Measurements from ENCODE around the gene HSPB8.
"Not testable (repeated sequence)": the region's sequence is repeated elsewhere in the genome, so short reads cannot be mapped to it uniquely, and the experiment has no call there.

The HSPB8 gene

DNA sequence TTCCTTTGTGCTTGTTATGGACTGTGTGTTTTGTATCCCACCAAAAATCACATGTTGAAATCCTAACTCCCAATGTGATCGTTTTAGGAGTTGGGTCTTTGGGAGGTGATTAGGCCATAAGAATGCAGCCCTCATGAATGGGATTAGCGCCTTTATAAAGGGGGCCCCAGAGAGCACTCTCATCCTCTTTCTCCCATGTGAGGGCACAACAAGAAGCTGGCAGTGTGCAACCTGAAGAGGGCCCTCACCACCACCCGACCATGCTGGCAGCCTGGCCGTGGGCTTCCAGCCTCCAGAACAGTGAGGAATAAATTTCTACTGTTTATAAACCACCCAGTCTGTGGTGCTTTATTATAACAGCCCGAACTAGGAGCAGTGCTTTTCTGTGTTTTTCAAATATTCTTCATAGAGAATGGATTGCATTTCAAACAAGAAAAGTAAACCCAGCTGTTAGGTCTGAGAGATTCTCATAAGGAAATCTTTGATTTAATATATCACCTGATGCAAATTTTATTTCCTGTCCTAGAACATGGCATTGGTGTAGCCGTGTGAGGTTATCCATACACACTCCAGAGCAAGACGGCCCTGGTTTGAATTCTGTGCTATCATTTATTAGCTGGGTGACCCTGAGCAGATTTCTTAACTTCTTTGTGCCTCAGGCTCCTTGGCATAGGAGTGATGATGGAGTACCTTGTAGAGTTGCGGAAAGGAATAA lies 27.8 kb downstream of the HSPB8 start:
- DNase-seq (ENCODE audit: low spot score): no peak

DNA sequence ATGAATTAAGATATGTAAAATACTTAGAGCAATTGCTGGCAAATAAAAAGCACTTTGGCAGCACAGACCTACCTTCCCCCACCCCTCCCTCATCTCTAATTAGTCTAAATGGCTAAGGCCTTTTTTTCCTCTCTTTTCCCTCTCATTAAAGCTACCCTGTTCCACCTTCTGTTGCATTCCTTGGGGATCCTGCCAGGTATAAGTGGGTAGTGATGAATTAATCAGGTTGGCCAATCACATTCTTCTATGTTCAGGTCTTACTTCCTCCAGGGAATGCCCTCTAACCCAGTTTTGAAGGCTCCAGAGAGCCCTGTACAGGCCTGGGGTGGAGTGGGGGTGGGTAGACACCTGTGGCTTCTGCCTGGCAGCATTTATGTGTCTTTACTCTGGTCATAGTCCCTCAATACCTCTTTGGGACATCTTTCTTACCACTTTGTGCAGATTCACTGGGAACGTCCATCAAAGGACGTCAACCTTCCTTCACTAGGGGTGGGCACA lies 28.4 kb downstream of the HSPB8 start:
- no peak for DNase-seq (ENCODE audit: low spot score)

DNA sequence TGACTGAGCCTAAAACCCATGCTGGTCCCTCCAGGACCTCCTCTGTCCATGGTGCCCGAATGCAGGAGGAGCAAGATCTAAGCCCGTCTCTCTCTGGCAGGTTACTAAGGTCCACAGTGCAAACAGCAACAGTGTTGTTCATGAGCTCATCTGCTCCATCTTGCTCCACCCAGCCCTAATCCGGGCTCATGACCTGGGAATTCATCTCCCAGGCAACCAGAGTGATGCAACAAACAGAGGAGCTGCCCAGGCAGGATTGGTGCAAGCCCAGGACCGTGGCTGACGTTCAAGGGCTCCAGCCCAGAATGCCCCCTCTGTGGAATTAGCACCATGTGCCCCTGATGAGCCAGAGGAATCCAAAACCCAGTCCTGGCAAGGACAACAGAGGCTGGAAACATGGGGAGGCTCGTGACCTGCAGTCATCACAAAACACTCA lies 29.9 kb downstream of the HSPB8 start:
- DNase-seq (ENCODE audit: low spot score): peak; percentile 52

DNA sequence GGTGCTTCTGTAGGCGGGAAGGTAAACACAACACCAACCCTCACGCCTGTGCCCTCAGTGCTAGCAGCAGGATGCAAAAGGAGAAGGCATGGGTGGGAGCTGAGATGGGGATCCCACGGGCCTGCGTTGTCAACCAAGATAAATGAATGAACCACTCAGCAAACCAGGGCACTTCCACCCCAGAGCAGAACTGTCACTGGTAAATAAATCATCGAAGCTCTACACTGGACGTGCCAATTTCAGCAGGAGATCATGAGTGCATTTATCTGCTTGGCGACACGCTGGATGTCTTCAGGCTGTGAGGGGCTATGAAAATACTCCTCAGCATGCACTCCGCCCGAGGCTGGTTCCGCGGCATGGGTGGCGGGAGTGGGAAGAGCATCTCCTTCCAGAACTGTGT lies 33.2 kb downstream of the HSPB8 start:
- DNase-seq (ENCODE audit: low spot score): no peak

DNA sequence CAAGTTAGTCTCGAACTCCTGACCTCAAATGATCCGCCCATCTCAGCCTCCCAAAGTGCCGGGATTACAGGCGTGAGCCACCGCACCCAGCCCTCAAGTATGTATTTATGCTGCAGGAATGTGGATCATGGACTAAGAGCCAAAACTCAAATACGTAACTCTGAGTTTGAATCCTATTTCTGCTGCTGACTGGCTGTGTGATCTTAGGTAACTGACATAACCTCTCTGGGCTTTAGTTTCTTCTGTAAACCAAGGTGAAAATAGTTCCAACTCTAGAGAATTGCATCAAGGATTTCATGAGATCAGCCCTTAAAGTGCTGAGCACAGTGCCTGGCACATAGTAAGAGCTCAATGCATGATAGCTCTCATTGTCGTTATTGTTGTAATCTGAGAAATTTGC lies 37.4 kb downstream of the HSPB8 start:
- no peak for DNase-seq (ENCODE audit: low spot score)

DNA sequence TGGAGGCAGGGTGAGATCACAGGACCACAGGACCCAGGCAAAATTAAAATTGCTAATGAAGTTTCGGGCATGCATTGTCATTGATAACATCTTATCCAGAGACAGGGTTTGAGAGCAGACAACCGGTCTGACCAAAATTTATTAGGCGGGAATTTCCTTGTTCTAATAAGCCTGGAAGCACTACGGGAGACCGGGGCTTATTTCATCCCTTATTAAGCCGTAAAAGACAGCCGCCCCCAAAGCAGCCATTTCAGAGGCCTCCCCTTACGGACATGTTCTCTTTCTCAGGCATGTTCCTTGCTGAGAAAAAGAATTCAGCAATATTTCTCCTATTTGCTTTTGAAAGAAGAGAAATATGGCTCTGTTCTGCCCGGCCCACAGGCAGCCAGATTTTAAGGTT lies 40.1 kb downstream of the HSPB8 start:
- not testable (repeated sequence) for DNase-seq (ENCODE audit: low spot score)

DNA sequence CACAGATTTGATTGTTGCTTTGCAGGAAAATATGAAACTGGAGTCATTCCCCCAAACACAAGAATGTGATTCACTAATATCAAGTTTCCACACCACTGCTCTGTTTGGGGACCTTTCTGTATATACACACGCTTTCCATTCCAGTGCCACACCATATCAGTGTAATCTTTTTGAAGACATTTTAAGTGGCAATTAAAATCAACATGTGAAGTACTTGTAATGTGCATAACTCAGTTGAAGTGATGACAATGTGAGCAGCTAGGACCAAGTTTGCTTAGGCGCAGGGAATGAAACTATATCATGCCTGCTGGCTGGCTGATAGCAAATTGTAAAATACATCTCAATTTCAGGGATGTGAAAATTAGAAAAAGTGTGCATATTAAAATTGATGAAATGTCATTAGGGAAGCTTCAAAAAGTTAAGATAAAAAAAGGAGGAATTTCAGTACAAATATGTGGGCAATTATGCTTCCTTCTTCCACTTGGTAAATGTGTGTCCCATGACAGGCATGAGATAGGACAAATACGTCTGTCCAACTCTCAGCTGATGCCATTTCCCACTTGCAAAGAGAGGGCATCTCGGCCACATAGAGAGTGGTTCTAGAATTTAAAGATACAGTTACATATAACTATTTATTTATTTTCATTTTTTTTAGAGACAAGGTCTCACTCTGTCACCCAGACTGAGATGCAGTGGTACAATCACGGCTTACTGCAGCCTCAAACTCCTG lies 43.7 kb downstream of the HSPB8 start:
- no peak for DNase-seq (ENCODE audit: low spot score)

DNA sequence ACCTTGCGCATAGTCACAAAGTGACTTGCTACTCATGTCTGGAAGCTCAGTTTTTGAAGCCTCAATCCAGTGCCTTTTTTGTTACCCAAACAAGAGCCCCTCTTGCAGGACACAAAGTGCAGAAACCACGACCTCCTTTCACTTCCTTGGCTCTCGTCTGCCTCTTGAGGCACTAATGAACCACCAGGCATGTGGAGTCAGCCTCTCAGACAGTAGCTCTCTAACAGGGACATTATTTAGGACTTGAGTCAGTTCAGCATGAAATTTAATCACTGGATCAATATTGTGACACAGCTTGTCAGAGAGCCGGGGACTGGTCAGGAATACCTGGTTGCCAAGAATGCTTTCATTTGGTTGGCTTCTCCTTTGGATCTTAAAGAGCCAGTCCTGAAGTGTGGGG lies 46.7 kb downstream of the HSPB8 start:
- no peak for DNase-seq (ENCODE audit: low spot score)

DNA sequence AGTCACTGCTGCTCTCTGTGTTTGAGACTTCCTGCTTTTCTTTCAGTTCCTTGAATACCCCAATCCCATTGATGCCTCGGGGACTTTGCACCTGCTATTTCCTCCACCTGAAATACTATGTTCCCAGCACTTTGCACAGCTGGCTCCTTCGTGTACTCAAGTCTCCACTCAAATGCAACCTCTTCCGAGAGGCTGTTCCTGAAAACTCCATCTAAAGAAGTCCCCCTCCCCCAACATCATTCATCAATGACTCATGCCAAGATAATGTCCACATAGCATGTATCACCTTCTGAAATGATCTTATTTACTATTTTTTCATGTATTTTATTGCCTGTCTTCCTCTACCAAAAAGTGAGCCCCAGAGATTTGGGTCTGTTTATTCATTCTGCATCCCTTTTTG lies 48.6 kb downstream of the HSPB8 start:
- no peak for DNase-seq (ENCODE audit: low spot score)

DNA sequence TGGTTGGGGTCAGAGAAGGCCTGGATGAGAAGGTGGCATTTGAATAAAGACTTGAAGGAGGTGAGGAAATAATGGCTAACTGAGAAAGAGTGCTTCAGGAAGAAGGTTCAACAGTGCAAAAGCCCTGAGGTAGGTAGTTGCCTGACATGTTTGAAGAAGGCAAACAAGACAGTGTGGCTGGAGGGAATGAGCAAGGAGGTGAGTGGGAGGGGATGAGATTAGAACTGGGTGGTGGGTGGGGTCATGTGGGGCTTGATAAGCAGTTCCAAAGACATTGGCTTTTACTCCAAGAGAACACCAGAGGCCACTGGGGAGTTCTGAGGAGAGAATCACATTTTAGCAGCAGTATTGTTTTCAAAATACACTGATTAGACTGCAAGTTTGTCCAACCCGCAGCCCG lies 50.5 kb downstream of the HSPB8 start:
- no peak for DNase-seq (ENCODE audit: low spot score)

DNA sequence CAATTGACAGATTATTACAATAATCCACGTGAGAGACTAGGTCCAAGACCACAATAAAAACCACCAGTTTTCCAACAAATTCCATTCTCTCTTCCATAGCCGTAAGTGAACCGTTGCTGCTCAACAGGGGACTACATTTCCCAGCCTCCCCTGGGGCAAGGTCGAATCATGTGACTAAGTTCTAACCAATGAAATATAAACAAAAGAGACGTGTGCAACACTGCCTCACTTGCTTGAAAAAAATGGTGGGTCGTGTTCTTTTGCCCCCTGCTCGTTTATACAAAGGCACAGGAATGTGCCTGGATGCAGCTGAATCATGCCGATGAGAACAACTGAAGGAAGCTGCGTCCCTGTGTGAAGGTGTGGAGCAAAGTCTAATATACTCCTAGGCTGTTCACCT lies 51.1 kb downstream of the HSPB8 start:
- DNase-seq (ENCODE audit: low spot score): peak; percentile 16

DNA sequence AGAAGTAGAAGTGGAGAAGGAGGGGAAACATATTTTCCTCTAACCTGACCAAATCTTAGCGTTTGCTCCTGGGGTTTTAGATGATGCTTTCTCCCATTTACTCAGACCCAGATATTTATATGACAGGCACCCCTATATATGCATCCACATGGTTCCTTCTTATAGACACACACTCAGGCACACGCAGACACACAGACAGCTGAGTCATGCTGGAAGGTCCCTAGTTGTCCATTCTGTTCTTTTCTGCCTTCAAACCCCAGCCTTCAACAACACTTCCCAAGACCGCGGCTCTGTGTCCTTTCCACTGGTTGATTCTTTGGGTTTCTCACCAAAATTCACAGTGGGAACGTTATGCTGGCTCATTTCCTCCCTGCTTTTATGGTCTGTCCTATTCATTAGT lies 52.1 kb downstream of the HSPB8 start:
- DNase-seq (ENCODE audit: low spot score): no peak

DNA sequence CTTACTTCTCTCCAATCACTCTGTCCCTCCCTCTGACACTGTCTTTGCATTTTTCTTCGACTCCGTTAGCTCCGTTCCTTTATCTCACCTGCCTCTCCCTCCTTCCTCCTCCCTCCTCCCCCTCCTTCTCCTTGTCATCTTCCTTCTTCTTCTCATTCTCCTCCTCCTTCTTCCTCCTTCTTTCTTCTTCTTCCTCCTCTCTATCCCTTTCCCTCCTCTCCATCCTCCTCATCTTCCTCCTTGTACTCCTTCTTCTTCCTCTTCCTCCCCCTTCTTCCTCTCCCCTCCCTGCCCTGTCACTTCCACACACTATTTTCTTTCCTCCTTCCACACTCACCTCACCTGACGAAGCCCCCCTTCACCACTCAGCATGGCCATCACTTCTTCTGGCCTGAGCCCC lies 53.0 kb downstream of the HSPB8 start:
- no peak for DNase-seq (ENCODE audit: low spot score)

DNA sequence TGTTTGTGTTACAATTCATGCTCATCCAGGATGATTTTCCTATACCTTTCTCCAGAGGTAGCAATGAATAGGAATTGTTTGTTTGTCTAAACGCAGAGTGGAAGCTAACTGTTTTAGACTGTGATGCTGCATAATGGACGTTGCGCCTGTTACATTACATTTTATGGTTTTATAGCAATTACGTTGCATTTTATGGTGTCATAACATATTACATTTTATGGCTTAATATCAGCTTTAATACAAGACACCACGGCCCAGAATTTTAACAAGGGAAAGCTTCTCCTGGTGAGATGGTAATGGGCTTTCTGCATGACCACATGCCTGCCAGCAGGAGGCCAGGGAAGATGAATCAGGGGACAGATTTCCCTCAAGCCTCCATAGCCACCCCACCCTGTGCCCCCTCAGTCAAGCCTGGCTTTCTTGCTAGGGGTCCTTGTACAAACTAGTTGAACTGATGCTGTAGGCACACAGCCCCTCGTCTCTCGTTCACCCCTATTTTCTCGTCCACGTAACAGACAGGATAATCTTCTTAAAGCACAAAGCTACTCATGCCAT lies 56.5 kb downstream of the HSPB8 start:
- DNase-seq (ENCODE audit: low spot score): no peak

DNA sequence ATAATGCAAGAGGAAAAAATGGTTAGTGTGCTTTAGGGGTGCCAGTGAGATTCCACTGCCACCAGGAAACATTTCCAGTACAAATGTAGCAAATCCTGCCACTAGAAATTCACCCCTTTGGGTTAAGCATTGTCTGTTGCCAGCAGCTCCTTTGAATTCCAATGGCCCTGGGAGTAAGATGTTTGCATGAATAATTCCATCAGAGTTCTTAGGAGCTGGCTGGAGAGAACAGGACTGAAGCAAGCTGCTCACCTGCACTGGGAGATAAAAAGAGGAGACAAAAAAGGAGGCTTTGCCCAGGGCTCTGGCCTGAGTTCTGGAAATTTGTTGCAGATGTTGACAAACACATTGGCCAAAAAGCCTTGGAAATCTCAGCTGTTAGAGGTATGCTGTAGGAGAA lies 57.6 kb downstream of the HSPB8 start:
- no peak for DNase-seq (ENCODE audit: low spot score)

DNA sequence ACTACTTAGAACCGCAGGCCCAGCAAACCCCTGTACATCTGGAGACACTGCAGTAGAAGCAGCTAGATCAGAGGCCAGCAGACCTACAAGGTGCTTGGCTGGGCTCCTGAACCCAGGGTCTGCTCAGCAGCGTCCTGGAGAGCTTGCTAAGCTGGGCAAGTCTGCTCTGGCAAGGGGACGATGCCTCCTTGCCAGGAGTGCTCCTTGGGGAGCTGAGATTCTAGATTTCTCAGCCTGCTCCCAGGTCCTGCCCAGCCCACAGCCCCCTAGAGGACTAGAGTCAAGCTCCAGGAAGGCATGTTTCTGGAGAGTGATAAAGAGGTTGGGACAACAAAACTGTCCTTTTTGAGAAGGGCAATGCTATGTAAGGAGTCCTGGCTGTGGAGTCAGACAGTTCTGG lies 60.3 kb downstream of the HSPB8 start:
- DNase-seq (ENCODE audit: low spot score): no peak

DNA sequence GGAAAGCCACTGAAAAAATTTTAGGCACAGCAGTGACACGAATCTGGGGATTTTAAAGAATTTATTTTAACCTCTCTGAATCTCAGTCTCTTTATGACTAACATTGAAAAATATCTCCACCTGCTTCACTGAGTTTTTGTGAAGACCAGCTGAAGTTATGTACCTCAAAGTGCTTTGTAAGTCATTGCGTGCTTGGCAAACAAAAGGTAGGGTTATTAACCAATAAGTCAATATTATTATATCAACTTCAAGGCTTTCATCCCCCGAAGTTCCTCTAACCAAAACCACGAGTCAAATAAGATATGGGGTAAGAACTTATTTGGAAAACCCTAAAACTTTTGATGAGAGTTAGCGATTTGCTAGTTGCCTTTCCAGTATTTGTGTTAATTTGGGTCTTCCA lies 62.3 kb downstream of the HSPB8 start:
- DNase-seq (ENCODE audit: low spot score): no peak

DNA sequence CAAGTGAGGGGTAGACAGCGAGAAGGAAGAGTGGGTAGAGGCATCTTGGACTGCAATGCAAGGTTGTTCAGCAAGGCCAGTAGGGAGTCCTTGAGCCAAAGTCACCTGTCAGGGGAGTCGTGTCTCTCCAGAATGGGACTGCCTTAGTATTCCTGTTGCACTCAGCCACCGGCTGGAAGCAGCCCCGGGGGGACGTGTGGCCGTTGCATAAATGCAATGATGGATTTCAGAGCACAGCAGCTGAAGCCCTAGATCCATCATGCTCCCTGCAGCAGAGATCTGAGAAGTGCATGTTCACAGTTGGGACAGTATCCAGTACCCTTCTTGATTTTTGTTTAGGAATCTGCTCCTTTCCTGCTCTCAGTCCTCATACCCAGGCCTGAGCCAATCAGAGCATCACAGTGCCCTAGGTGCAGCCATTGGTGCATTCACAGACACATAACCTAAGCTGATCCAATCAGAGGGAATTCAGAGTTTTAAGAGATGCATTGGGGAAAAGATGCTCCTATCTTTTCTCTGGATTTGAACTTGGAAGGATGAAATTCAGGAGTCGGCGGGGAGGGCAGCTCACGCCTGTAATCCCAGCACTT lies 62.9 kb downstream of the HSPB8 start:
- DNase-seq (ENCODE audit: low spot score): no peak
